ENCODE measurements around the gene LHFPL6. TPM values are rescaled to one million over a fixed set of nuclear protein-coding genes. Genes with fewer than 3 reads are reported as not detected.

LHFPL6 gene
- total RNA-seq, 1 donor from 2014 or later, result 31.4 TPM

DNA sequence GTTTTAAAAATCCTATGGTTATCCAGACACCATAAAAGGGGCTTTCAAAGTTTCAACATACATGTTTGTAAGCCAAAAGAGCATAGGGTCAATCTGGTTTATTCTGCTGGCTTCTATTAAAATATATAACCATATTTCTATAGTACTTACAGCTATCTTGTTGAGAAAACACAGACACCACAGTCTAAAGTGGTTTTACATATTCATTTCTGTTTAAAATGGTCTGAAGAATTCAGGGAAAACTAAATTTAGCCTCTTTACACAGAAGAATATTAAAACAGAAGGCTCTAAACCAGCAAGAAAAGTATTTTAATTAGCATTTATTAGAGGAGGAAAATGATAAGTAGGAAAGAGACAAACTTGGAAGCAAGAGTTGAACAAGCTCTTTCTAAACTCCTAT, 203.9 kb downstream of the LHFPL6 start:
- H3K4me1 Mint-ChIP-seq (ENCODE audit: low read depth, unreplicated experiment), result peaks cover 21% of the 10 kb centered on the region
- Histone ChIP-seq H3K4me2 (ENCODE audit: low read length) (no peak overlapping the region), H2AFZ (ENCODE audit: low read depth, low read length) (no peak overlapping the region), H4K20me1 (ENCODE audit: insufficient read depth, low read length) (peaks cover 6% of the 10 kb centered on the region), H3K4me3 (ENCODE audit: insufficient read depth, low read depth, low read length) (no peak overlapping the region), H3K9me3 (ENCODE audit: insufficient read depth, low read depth, low read length) (no peaks in the 10 kb centered on the region), H3K9ac (ENCODE audit: low read length) (no peak overlapping the region), H3K36me3 (ENCODE audit: insufficient read depth, low read length) (no peaks in the 10 kb centered on the region), H3K79me2 (ENCODE audit: insufficient read depth, low read length) (no peaks in the 10 kb centered on the region), H3K4me1 (ENCODE audit: insufficient read depth, low read length) (peaks cover 3% of the 10 kb centered on the region), H3K27me3 (ENCODE audit: insufficient read depth, low read length) (no peaks in the 10 kb centered on the region), H3K27ac (ENCODE audit: low read depth, low read length) (no peak overlapping the region)
- H3K9me3 Mint-ChIP-seq (ENCODE audit: unreplicated experiment), result peaks cover 2% of the 10 kb centered on the region
- H3K27me3 Mint-ChIP-seq (ENCODE audit: low read depth, unreplicated experiment), result no peaks in the 10 kb centered on the region
- no peak overlapping the region for H3K4me3 Mint-ChIP-seq (ENCODE audit: unreplicated experiment)
- peaks cover 1% of the 10 kb centered on the region for H3K36me3 Mint-ChIP-seq (ENCODE audit: low read depth, unreplicated experiment)
- H3K27ac Mint-ChIP-seq (ENCODE audit: unreplicated experiment), result no peak overlapping the region
- no peak for DNase-seq (ENCODE audit: low read depth)
- TF ChIP-seq EZH2 (IDR thresholded peaks at IDR 0.05; ENCODE audit: insufficient read depth, low read length), result no peak
- TF ChIP-seq, protein P1, sequence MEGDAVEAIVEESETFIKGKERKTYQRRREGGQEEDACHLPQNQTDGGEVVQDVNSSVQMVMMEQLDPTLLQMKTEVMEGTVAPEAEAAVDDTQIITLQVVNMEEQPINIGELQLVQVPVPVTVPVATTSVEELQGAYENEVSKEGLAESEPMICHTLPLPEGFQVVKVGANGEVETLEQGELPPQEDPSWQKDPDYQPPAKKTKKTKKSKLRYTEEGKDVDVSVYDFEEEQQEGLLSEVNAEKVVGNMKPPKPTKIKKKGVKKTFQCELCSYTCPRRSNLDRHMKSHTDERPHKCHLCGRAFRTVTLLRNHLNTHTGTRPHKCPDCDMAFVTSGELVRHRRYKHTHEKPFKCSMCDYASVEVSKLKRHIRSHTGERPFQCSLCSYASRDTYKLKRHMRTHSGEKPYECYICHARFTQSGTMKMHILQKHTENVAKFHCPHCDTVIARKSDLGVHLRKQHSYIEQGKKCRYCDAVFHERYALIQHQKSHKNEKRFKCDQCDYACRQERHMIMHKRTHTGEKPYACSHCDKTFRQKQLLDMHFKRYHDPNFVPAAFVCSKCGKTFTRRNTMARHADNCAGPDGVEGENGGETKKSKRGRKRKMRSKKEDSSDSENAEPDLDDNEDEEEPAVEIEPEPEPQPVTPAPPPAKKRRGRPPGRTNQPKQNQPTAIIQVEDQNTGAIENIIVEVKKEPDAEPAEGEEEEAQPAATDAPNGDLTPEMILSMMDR (IDR thresholded peaks at IDR 0.05; ENCODE audit: insufficient read depth, low read depth, low read length), result no peak
- no peak for FAIRE-seq

DNA sequence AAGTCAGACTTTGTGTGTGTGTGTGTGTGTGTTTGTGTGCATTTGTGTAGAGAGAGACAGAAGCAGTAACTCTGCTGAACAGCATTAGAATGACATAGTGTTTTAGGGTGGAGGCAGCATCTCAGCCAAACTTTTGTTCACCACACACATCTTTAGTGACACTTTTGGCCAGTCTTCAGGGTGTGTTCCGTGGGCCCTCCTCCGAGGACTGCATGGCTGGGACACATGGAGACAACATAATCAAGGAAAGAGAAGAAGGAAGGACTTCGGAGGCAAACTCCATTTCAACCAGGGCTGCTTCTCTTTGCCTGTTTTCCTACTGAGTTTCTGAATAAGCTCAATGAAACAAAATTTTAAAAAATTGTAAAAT, 205.1 kb downstream of the LHFPL6 start:
- Histone ChIP-seq H3K9ac (ENCODE audit: low read length) (no peak overlapping the region), H3K27me3 (ENCODE audit: insufficient read depth, low read length) (no peaks in the 10 kb centered on the region), H4K20me1 (ENCODE audit: insufficient read depth, low read length) (peaks cover 6% of the 10 kb centered on the region), H3K4me2 (ENCODE audit: low read length) (no peak overlapping the region), H3K79me2 (ENCODE audit: insufficient read depth, low read length) (no peaks in the 10 kb centered on the region), H3K4me1 (ENCODE audit: insufficient read depth, low read length) (peaks cover 3% of the 10 kb centered on the region), H3K9me3 (ENCODE audit: insufficient read depth, low read depth, low read length) (no peaks in the 10 kb centered on the region), H3K27ac (ENCODE audit: low read depth, low read length) (no peak overlapping the region), H3K4me3 (ENCODE audit: insufficient read depth, low read depth, low read length) (no peak overlapping the region), H3K36me3 (ENCODE audit: insufficient read depth, low read length) (no peaks in the 10 kb centered on the region), H2AFZ (ENCODE audit: low read depth, low read length) (no peak overlapping the region)
- no peaks in the 10 kb centered on the region for H3K27me3 Mint-ChIP-seq (ENCODE audit: low read depth, unreplicated experiment)
- peaks cover 1% of the 10 kb centered on the region for H3K36me3 Mint-ChIP-seq (ENCODE audit: low read depth, unreplicated experiment)
- peaks cover 14% of the 10 kb centered on the region for H3K4me1 Mint-ChIP-seq (ENCODE audit: low read depth, unreplicated experiment)
- TF ChIP-seq, protein P1 (IDR thresholded peaks at IDR 0.05; ENCODE audit: insufficient read depth, low read depth, low read length), result no peak
- no peak for TF ChIP-seq EZH2 (IDR thresholded peaks at IDR 0.05; ENCODE audit: insufficient read depth, low read length)
- DNase-seq (ENCODE audit: low read depth) (no peak), FAIRE-seq (no peak)
- no peak overlapping the region for H3K4me3 Mint-ChIP-seq (ENCODE audit: unreplicated experiment)
- H3K27ac Mint-ChIP-seq (ENCODE audit: unreplicated experiment), result no peak overlapping the region
- H3K9me3 Mint-ChIP-seq (ENCODE audit: unreplicated experiment), result peaks cover 2% of the 10 kb centered on the region

DNA sequence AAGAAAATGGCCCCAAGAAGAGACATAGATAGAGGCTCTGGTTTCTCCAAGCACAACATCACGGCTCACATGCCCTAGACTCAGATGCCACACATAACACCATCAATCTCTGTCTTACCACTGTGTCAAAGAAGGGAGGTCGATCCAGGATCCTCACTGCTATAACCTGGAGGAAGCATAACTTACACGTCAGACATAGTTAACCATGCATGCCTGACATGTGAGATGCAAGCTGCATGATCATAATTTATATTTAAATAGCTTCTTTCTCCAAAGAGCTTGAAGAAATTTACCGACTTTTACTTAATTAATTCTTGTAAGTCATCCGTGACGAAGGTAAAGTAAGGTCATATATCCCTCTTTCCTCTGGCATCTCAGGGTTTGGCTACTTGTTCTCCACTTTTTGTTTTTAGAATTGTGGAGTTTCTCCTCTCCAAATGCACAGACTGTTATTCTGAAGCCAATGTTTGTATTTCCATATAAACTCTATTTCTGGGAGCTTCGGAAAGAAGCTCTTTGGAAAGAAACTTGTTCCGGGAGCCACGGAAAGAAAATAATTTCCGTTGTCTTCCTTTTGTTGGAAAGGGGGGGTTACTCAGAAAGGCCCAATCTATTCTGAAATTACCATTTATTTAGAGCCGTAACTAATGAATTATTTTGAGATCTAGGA, 205.6 kb downstream of the LHFPL6 start:
- Histone ChIP-seq H2AFZ (ENCODE audit: low read depth, low read length) (no peak overlapping the region), H3K27ac (ENCODE audit: low read depth, low read length) (no peak overlapping the region), H3K9ac (ENCODE audit: low read length) (no peak overlapping the region), H4K20me1 (ENCODE audit: insufficient read depth, low read length) (peaks cover 6% of the 10 kb centered on the region), H3K4me2 (ENCODE audit: low read length) (no peak overlapping the region), H3K79me2 (ENCODE audit: insufficient read depth, low read length) (no peaks in the 10 kb centered on the region), H3K9me3 (ENCODE audit: insufficient read depth, low read depth, low read length) (no peaks in the 10 kb centered on the region), H3K4me3 (ENCODE audit: insufficient read depth, low read depth, low read length) (no peak overlapping the region), H3K4me1 (ENCODE audit: insufficient read depth, low read length) (peaks cover 3% of the 10 kb centered on the region), H3K36me3 (ENCODE audit: insufficient read depth, low read length) (no peaks in the 10 kb centered on the region), H3K27me3 (ENCODE audit: insufficient read depth, low read length) (no peaks in the 10 kb centered on the region)
- Mint-ChIP-seq H3K36me3 (ENCODE audit: low read depth, unreplicated experiment) (peaks cover 1% of the 10 kb centered on the region), H3K4me1 (ENCODE audit: low read depth, unreplicated experiment) (peaks cover 10% of the 10 kb centered on the region), H3K9me3 (ENCODE audit: unreplicated experiment) (peaks cover 2% of the 10 kb centered on the region), H3K4me3 (ENCODE audit: unreplicated experiment) (no peak overlapping the region), H3K27ac (ENCODE audit: unreplicated experiment) (no peak overlapping the region), H3K27me3 (ENCODE audit: low read depth, unreplicated experiment) (no peaks in the 10 kb centered on the region)
- FAIRE-seq (no peak), DNase-seq (ENCODE audit: low read depth) (no peak)
- TF ChIP-seq EZH2 (IDR thresholded peaks at IDR 0.05; ENCODE audit: insufficient read depth, low read length), result no peak
- TF ChIP-seq, protein P1 (IDR thresholded peaks at IDR 0.05; ENCODE audit: insufficient read depth, low read depth, low read length), result no peak

Data from astrocyte (in vitro differentiated cells and primary cell).